ENCODE data around the gene DCAF11. TPM values are rescaled to one million over a fixed set of nuclear protein-coding genes. Genes with fewer than 3 reads are reported as not detected.

Gene DCAF11
- 10 to 100 TPM; 32.2 to 37.1 TPM for total RNA-seq
- long read RNA-seq, donor 1, full-length matches to known transcripts = 6 of 16 reads
- long read RNA-seq, donor 1, partial matches to known transcripts = 8 of 16 reads
- long read RNA-seq, donor 1, other reads (novel, unspliced or antisense) = 2 of 16 reads
- long read RNA-seq, donor 2, full-length matches to known transcripts = 34 of 68 reads
- long read RNA-seq, donor 2, partial matches to known transcripts = 22 of 68 reads
- long read RNA-seq, donor 2, other reads (novel, unspliced or antisense) = 12 of 68 reads

GRCh38 chr14:24114532-24115421, at the start of gene DCAF11, which contains the start of gene NRL:
TSS of gene DCAF11 (plus strand) at chr14:24114777. CDS start at chr14:24115595, 818 bp downstream.
TSS of gene NRL (minus strand) at chr14:24114949. CDS start at chr14:24082848, 32,101 bp downstream.
- intact Hi-C loops (cut with DNase I) = no loop called here
- DNase-seq (ENCODE audit: low spot score) = peak; percentile 99

- intact Hi-C loops (cut with DNase I) = no loop called here
- DNase-seq (ENCODE audit: low spot score) = peak; percentile 34
Observed at GRCh38 chr14:24064856-24065255, 49.7 kb upstream of the DCAF11 start.

DNA sequence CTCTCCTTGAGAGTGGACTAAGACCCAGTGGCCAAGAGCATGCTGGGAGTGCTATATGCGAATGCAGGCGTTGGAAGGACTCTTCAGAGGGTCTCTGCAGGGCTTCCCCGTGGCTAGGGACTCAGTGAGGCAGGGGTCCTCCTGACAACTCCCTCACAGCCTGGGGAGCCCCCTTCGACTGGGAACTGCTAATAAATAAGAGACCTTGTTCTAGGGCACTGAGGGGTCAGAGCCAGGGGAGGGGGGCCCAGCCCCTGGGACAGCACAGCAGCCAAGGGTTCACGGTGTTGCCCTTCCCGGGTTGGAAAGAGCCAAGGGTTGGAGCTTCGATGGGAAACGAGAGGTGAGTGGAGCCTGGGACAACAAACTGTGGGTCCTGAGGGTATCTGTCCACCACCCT, 49.2 kb upstream of the DCAF11 start:
- peak; percentile 60 for DNase-seq (ENCODE audit: low spot score)
- intact Hi-C loops (cut with DNase I) = no loop called here

DNA sequence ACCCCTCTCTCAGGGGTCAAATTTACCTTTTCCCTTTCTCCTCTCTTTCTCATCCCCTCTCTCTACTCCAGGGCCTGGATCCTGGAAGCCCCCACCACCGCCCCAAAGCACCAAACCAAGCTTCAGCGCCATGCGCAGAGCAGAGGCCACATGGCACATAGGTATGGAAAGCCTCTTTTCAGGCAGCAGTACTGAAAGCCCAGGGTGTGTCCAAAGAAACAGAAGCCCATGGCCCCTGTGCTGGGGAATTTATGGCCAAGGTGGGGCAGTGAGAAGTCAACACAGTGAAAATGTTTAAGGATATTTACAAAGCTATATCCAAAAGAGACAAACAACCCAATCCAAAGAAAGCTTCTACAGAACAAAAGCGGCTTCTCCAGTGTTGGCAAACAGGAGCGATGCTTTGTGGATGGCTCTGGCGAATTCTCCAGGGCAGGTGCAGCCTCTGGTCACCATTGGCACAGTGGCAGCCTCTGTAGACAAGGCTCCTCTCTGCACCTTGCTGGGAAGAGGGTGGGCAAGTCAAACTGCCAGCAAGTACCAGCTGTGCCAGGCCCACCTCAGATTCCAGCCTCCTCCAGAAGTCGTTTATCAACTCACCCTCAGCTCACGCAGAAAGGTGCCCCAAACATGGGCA, 48.0 kb upstream of the DCAF11 start:
- intact Hi-C loops (cut with DNase I) = no loop called here
- DNase-seq (ENCODE audit: low spot score) = peak; percentile 51

GRCh38 chr14:24067133-24068082, 47.2 kb upstream of the DCAF11 start:
- DNase-seq (ENCODE audit: low spot score) = peak; percentile 34
- intact Hi-C loops (cut with DNase I) = no loop called here

- peak; percentile 69 for DNase-seq (ENCODE audit: low spot score)
- intact Hi-C loops (cut with DNase I) = no loop called here
Observed at GRCh38 chr14:24068711-24069410, 45.7 kb upstream of the DCAF11 start.

DNA sequence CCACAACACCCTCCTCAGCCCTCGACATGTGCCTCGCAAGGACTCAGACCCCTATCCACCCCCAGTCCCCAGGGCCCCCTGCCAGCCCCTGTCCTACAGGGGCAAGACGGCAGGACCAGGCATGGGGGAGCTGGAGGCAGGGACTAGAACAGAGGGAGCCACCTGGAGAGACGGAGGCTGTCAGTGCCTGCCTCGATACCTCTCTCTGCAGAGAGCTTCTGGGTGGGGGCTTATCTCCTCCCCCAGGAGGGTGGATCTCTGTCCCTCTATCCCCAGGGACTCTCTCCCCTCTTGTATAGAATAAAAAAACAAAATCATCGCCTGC, 45.2 kb upstream of the DCAF11 start:
- DNase-seq (ENCODE audit: low spot score) = no peak
- intact Hi-C loops (cut with DNase I) = no loop called here

- intact Hi-C loops (cut with DNase I) = no loop called here
- peak; percentile 72 for DNase-seq (ENCODE audit: low spot score)
Observed at GRCh38 chr14:24070285-24071143, 44.1 kb upstream of the DCAF11 start.

GRCh38 chr14:24071144-24071697, 43.4 kb upstream of the DCAF11 start, which contains the start of gene CPNE6:
TSS of gene CPNE6 (plus strand) at chr14:24071562. CDS start at chr14:24072937, 1,375 bp downstream.
- intact Hi-C loops (cut with DNase I) = no loop called here
- DNase-seq (ENCODE audit: low spot score) = peak; percentile 68

DNA sequence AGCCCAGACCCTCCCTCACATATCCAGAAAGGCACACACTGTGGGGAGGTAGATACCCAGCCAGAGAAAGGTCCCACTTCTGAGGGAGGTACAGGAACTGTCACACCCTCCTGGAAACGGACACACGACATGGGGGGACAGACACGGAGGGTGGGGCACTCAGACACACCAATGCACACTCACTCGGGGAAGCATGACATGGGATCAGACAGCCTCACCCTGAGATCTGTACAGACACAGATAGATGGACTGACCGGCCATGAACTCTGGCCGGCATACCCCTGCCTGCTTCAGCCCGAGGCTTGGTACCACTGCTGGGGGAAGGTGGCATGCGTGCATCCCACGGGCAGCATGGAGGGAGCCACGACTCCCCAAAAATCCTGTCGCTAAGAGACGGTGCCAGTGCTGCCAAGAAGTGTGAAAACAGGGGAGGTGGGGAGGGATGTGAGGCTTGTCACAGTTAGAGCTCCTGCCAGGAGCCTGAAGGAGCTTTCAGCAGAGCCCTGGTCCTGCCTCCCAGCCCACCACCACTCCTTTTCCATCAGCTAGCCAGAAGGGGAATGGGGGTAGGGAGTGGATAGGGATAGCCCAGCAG, 42.6 kb upstream of the DCAF11 start:
- DNase-seq (ENCODE audit: low spot score) = no peak
- intact Hi-C loops (cut with DNase I) = no loop called here

DNA sequence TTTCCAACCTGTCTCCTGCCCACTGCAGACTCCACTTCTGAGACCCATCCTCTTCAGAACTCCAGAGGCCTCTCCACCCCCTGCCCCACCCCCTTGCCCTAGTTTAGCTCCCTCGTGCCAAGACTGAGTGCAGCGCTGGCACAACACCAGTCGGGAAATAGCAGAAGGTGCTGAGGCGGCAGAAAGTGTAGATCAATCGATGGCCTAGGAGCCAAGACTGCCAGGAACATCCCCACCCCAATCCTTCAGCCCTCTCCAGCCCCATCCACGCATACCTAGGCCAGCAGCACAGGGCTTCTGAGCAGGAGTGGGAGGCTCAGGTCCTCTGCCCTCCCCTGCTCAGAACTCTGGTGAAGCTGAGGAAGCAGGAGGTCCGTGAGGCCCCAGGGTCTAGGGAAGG, 42.1 kb upstream of the DCAF11 start:
- intact Hi-C loops (cut with DNase I) = no loop called here
- DNase-seq (ENCODE audit: low spot score) = no peak

DNA sequence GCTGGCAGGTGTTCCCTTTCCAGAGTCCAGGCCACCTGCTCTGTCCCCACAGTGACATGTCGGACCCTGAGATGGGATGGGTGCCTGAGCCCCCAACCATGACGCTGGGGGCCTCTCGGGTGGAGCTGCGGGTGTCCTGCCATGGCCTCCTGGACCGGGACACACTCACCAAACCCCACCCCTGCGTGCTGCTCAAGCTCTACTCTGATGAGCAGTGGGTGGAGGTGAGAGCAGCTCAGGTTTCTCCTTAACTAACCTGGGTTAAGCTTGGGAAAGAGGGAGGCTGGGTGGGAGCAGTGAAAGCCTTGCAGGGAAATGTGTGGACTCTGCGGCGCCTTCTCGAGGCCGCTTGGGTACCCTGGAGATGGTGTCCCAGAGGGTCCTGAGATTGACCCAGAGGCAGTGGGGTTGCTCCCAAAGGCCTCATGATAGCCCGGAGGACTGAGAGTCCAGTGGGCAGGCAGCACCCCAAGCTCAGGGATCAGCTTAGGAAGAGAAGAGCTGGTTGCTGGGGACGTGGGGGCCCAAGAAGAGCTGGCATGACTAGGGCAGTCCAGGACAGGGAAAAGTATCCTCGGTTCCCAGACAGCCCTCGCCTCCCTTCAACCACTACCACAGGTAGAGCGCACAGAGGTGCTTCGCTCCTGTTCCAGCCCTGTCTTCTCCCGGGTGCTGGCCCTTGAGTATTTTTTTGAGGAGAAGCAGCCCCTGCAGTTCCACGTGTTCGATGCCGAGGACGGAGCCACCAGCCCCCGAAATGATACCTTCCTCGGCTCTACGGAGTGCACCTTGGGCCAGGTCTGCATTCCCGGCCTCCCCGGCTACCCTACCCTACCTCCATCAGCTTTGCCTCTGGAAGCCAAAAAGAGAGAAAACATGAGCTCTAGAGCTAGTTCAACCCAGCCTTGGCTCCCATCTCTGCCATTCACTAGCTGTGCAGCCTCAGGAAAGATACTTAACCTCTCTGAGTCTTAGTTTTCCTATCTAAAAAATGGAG, 41.4 kb upstream of the DCAF11 start:
- DNase-seq (ENCODE audit: low spot score) = no peak
- intact Hi-C loops (cut with DNase I) = no loop called here

GRCh38 chr14:24074625-24075484, 39.7 kb upstream of the DCAF11 start:
- DNase-seq (ENCODE audit: low spot score) = no peak
- intact Hi-C loops (cut with DNase I) = no loop called here

DNA sequence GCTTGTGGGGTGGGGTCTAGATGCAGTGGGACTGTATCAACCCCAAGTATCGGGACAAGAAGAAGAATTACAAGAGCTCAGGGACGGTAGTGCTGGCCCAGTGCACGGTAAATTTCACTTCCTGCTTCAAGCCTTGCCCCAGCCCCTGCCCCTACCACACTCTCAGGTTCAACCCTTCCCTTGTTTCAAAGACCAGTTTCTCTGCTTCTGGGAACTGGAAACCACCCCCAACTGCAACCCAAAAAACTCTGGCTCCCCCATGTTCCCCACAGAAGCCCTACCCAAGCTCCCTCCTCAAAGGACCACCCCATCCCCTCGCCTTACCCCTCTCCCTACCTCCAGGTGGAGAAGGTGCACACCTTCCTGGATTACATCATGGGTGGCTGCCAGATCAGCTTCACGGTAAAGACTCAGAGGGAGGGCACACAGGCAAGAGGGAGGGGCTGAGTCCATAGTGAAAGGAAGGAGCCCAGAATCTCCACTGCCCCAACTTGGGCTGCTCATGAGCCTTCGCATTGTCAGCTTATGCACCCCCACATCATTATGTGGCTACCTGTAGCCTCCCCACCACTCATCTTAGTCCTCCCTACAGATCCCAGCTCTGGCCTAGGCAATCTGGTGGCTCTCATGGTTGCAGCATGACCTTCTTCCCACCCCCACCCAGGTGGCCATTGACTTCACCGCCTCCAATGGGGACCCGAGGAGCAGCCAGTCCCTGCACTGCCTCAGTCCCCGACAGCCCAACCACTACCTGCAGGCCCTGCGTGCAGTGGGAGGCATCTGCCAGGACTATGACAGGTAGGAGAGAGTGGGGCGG, 38.9 kb upstream of the DCAF11 start:
- no peak for DNase-seq (ENCODE audit: low spot score)
- intact Hi-C loops (cut with DNase I) = no loop called here
